ENCODE measurements around the gene BACE2. TPM values are rescaled to one million over a fixed set of nuclear protein-coding genes. Genes with fewer than 3 reads are reported as not detected.

Gene BACE2
- total and polyA plus RNA-seq, 2 of the 13 experiments (the other 11 are each of a cell fraction or from before 2014, with no cell fraction given): 0.07 to 0.11 TPM

DNA sequence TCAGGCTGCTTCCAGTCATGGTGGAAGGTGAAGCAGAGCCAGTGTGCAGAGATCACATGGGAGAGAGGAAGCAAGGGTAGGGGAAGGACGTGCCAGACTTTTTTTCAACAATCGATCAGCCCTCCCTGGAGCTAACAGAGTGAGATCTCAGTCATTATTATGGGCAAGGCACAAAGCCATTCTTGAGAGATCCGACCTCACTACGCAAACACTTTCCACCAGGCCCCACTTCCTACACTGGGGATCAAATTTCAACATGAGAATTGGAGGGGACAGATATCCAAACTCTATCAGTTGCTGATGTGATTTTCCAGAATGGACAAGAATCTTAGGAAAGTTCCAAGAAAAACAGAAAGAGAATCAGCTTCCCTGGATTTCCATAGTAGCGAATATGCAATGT, 60.5 kb downstream of the BACE2 start (continued):
- no peak for TF ChIP-seq FLYWCH1 (CRISPR knock-in tag; IDR thresholded peaks at IDR 0.05)
- no peak for TF ChIP-seq ETV5 (CRISPR knock-in tag; IDR thresholded peaks at IDR 0.05; ENCODE audit: borderline replicate concordance)
- TF ChIP-seq ZNF788 (CRISPR knock-in tag; IDR thresholded peaks at IDR 0.05; ENCODE audit: borderline replicate concordance): no peak
- TF ChIP-seq ZNF317 (CRISPR knock-in tag; IDR thresholded peaks at IDR 0.05): no peak
- TF ChIP-seq PHB2 (IDR thresholded peaks at IDR 0.05; ENCODE audit: partially characterized antibody): no peak
- TF ChIP-seq CREM (IDR thresholded peaks at IDR 0.05): no peak
- no peak for TF ChIP-seq CREM (CRISPR knock-in tag; IDR thresholded peaks at IDR 0.05)
- no peak for TF ChIP-seq CEBPG (CRISPR knock-in tag; IDR thresholded peaks at IDR 0.05)

DNA sequence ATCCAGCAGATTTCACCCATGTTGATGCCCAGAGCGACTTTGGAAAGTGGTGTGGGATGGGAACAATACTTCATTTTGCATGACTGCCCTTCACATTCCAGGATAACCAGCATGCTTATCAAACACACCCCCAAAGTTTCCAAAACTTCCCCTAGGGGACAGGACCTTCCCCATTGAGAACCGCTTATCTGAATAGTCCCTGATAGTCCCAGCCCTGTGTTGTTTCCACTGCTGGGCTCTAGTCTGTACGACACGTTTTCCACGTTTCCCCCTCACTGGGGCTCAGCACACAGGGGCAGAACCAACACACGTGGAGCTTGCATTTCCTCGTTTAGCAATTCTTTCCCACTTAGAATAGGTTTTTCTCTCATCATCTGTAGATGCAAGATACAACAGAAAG, 61.0 kb downstream of the BACE2 start:
- BruUV-seq (replicated peaks): no TSS peak
- no peak for TF ChIP-seq SETDB1 (CRISPR knock-in tag; IDR thresholded peaks at IDR 0.05; ENCODE audit: borderline replicate concordance)
- TF ChIP-seq, protein P1, sequence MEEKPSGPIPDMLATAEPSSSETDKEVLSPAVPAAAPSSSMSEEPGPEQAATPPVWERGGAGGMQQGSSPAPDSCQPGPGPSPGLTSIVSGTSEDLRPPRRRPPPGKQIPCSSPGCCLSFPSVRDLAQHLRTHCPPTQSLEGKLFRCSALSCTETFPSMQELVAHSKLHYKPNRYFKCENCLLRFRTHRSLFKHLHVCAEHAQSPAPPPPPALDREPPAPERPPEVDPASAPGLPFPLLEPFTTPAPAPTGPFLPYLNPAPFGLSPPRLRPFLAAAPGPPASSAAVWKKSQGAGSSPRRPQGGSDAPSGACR (CRISPR knock-in tag; IDR thresholded peaks at IDR 0.05): no peak
- TF ChIP-seq ZBTB8A (CRISPR knock-in tag; IDR thresholded peaks at IDR 0.05; ENCODE audit: borderline replicate concordance, low read depth): no peak
- TF ChIP-seq, protein P2, sequence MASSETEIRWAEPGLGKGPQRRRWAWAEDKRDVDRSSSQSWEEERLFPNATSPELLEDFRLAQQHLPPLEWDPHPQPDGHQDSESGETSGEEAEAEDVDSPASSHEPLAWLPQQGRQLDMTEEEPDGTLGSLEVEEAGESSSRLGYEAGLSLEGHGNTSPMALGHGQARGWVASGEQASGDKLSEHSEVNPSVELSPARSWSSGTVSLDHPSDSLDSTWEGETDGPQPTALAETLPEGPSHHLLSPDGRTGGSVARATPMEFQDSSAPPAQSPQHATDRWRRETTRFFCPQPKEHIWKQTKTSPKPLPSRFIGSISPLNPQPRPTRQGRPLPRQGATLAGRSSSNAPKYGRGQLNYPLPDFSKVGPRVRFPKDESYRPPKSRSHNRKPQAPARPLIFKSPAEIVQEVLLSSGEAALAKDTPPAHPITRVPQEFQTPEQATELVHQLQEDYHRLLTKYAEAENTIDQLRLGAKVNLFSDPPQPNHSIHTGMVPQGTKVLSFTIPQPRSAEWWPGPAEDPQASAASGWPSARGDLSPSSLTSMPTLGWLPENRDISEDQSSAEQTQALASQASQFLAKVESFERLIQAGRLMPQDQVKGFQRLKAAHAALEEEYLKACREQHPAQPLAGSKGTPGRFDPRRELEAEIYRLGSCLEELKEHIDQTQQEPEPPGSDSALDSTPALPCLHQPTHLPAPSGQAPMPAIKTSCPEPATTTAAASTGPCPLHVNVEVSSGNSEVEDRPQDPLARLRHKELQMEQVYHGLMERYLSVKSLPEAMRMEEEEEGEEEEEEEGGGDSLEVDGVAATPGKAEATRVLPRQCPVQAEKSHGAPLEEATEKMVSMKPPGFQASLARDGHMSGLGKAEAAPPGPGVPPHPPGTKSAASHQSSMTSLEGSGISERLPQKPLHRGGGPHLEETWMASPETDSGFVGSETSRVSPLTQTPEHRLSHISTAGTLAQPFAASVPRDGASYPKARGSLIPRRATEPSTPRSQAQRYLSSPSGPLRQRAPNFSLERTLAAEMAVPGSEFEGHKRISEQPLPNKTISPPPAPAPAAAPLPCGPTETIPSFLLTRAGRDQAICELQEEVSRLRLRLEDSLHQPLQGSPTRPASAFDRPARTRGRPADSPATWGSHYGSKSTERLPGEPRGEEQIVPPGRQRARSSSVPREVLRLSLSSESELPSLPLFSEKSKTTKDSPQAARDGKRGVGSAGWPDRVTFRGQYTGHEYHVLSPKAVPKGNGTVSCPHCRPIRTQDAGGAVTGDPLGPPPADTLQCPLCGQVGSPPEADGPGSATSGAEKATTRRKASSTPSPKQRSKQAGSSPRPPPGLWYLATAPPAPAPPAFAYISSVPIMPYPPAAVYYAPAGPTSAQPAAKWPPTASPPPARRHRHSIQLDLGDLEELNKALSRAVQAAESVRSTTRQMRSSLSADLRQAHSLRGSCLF (CRISPR knock-in tag; IDR thresholded peaks at IDR 0.05; ENCODE audit: borderline replicate concordance): no peak
- TF ChIP-seq SUZ12 (IDR thresholded peaks at IDR 0.05; ENCODE audit: low read depth, low read length): no peak
- Histone ChIP-seq H3K27ac (ENCODE audit: extremely low read length, insufficient read depth, low read length) (no peak overlapping the region), H3K36me3 (replicated peaks in 1 of 2; ENCODE audit: control insufficient read depth in 1 of 2, insufficient read depth in 2 of 2, low read length in 2 of 2) (no peaks in the 10 kb centered on the region), H3K79me2 (ENCODE audit: insufficient read depth, low read length) (no peaks in the 10 kb centered on the region), H3K4me3 (replicated peaks in 1 of 3; ENCODE audit: insufficient read depth in 1 of 3, low read depth in 2 of 3, low read length in 3 of 3) (no peak overlapping the region), H3K9ac (ENCODE audit: insufficient read depth, low read depth, low read length) (no peak overlapping the region), H3K27me3 (ENCODE audit: control insufficient read depth in 1 of 2, insufficient read depth in 2 of 2, low read length in 2 of 2) (peaks cover 0 to 3% of the 10 kb centered on the region in 2 experiments; a peak in 1 of 5 replicates), H3K4me2 (ENCODE audit: low read depth, low read length) (no peak overlapping the region), H4K20me1 (ENCODE audit: insufficient read depth, low read length) (no peaks in the 10 kb centered on the region), H3K9me3 (ENCODE audit: low read length) (no peaks in the 10 kb centered on the region), H2AFZ (ENCODE audit: low read length) (no peak overlapping the region), H3K4me1 (ENCODE audit: insufficient read depth, low read length) (peaks cover 12% of the 10 kb centered on the region)
- ChIA-PET POLR2A (no interaction called here), CTCF (ENCODE audit: low intra/inter-chr PET ratio, low total read pairs) (no interaction called here)
- intact Hi-C loops (cut with micrococcal nuclease; ENCODE audit: unreplicated experiment): no loop called here
- 48% methylated on average over 7 of the region's 7 CpGs for WGBS (ENCODE audit: low lambda C conversion rate)
- in situ Hi-C loops (cut with HindIII; ENCODE audit: extremely low pct_ligation_motif_present, low pct_unique_long_range_greater_than_20kb): no loop called here
- ATAC-seq (no peak), FAIRE-seq (no peak), DNase-seq (ENCODE audit: low spot score) (no peak)
